Panc1 (cell line): ENCODE results near the gene GALNTL6.

ENCODE experiments used
- POLR2AphosphoS5 ChIP-seq: IDR thresholded peaks from 2 replicates; pipeline ENCODE4 v1.6.1; 2012; ENCODE audit warnings: mild to moderate bottlenecking, low read depth, low read length, moderate library complexity
- TCF7L2 ChIP-seq: IDR thresholded peaks from 2 replicates; pipeline ENCODE4 v1.6.1; 2011; ENCODE audit warnings: mild to moderate bottlenecking, low read depth, low read length, inconsistent platforms
- TF ChIP-seq, protein P1 (sequence below): fragments of 450-650 bp; IDR thresholded peaks from 2 replicates; pipeline ENCODE4 v1.5.1; 2017; ENCODE audit warnings: mild to moderate bottlenecking
- TF ChIP-seq, protein P2 (sequence below), 2 experiments: IDR thresholded peaks; 2 replicates each; pipeline ENCODE4 v1.6.1; 2011 to 2012; ENCODE audit warnings: low read depth in 2 of 2, control low read depth in 1 of 2, low read length in 1 of 2, mild to moderate bottlenecking in 1 of 2, moderate library complexity in 1 of 2; ENCODE audit not compliant: insufficient read depth in 1 of 2

DNA sequence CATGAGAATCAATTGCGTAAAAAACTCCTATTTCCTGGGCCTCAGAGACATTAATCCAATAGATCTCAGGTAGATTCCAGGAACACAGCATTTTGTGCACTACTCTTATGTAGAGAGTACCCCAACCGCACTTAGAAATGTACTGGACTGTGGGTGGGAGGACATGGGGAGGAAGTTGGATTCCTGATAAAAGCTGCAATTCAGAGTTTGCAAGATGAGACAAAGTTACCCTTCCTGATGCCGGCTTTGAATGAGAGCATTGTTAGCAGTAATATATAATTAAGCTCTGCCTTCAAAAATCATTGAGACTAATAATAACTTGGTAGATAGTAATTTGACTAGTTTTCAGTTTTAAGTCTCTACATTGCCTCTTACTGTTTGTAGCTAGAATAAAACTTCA lies 1032.1 kb downstream of the GALNTL6 start:
- TF ChIP-seq, protein P1, sequence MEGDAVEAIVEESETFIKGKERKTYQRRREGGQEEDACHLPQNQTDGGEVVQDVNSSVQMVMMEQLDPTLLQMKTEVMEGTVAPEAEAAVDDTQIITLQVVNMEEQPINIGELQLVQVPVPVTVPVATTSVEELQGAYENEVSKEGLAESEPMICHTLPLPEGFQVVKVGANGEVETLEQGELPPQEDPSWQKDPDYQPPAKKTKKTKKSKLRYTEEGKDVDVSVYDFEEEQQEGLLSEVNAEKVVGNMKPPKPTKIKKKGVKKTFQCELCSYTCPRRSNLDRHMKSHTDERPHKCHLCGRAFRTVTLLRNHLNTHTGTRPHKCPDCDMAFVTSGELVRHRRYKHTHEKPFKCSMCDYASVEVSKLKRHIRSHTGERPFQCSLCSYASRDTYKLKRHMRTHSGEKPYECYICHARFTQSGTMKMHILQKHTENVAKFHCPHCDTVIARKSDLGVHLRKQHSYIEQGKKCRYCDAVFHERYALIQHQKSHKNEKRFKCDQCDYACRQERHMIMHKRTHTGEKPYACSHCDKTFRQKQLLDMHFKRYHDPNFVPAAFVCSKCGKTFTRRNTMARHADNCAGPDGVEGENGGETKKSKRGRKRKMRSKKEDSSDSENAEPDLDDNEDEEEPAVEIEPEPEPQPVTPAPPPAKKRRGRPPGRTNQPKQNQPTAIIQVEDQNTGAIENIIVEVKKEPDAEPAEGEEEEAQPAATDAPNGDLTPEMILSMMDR = no peak
- TF ChIP-seq, protein P2, sequence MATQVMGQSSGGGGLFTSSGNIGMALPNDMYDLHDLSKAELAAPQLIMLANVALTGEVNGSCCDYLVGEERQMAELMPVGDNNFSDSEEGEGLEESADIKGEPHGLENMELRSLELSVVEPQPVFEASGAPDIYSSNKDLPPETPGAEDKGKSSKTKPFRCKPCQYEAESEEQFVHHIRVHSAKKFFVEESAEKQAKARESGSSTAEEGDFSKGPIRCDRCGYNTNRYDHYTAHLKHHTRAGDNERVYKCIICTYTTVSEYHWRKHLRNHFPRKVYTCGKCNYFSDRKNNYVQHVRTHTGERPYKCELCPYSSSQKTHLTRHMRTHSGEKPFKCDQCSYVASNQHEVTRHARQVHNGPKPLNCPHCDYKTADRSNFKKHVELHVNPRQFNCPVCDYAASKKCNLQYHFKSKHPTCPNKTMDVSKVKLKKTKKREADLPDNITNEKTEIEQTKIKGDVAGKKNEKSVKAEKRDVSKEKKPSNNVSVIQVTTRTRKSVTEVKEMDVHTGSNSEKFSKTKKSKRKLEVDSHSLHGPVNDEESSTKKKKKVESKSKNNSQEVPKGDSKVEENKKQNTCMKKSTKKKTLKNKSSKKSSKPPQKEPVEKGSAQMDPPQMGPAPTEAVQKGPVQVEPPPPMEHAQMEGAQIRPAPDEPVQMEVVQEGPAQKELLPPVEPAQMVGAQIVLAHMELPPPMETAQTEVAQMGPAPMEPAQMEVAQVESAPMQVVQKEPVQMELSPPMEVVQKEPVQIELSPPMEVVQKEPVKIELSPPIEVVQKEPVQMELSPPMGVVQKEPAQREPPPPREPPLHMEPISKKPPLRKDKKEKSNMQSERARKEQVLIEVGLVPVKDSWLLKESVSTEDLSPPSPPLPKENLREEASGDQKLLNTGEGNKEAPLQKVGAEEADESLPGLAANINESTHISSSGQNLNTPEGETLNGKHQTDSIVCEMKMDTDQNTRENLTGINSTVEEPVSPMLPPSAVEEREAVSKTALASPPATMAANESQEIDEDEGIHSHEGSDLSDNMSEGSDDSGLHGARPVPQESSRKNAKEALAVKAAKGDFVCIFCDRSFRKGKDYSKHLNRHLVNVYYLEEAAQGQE (IDR thresholded peaks at IDR 0.05; ENCODE audit: insufficient read depth in 1 of 2, low read depth in 2 of 2, low read length in 1 of 2) = no peak
- TF ChIP-seq TCF7L2 (no peak), POLR2AphosphoS5 (no peak)
